GM12872 (cell line): ENCODE data around the gene TLE5.

Experiments used
- TF ChIP-seq, protein P1 (sequence below): IDR thresholded peaks from 3 replicates; pipeline ENCODE4 v1.5.1; 2011; ENCODE audit warnings: low read depth, mild to moderate bottlenecking, low read length, moderate library complexity; ENCODE audit not compliant: insufficient read depth

Gene TLE5

GRCh38 chr19:3079578-3079977, 17.3 kb upstream of the TLE5 start:
- TF ChIP-seq, protein P1, sequence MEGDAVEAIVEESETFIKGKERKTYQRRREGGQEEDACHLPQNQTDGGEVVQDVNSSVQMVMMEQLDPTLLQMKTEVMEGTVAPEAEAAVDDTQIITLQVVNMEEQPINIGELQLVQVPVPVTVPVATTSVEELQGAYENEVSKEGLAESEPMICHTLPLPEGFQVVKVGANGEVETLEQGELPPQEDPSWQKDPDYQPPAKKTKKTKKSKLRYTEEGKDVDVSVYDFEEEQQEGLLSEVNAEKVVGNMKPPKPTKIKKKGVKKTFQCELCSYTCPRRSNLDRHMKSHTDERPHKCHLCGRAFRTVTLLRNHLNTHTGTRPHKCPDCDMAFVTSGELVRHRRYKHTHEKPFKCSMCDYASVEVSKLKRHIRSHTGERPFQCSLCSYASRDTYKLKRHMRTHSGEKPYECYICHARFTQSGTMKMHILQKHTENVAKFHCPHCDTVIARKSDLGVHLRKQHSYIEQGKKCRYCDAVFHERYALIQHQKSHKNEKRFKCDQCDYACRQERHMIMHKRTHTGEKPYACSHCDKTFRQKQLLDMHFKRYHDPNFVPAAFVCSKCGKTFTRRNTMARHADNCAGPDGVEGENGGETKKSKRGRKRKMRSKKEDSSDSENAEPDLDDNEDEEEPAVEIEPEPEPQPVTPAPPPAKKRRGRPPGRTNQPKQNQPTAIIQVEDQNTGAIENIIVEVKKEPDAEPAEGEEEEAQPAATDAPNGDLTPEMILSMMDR, result no peak

DNA sequence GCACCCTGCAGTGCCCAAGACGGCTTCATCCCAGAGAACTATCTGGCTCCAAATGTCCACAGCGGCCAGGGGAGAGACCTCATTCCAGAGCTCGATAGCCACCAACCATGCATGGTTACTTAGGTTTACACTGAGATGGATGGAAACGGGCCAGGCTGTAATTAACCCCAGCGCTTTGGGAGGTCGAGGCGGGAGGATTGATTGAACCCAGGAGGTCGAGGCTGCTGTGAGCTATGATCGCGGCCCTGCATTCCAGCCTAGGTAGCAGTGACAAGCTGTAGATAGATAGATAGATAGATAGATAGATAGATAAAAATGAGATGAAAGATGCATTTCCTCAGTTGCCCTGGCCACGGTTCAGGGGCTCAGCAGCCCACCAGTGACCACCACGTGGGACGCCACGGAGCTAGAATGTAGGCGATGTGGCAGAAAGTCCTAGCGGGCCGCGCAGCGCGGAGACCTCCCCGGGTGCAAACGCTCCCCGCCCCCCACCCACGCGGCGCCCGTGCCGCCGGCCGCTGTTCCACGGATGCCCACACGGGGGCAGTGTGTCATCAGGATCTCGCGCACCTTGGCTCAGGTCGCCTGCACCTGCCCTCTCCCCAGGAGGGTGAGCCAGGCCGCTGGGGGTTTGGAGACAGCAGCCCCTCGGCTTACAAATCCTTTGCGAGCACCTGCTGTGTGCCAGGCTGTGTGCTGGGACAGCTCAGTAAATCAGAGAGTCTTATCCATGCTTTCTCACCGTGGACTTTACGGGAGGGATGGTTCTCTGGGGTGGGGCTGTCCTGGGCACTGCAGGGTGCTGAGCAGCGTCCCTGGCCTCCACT, 13.5 kb upstream of the TLE5 start:
- TF ChIP-seq, protein P1, result peak; percentile 96

DNA sequence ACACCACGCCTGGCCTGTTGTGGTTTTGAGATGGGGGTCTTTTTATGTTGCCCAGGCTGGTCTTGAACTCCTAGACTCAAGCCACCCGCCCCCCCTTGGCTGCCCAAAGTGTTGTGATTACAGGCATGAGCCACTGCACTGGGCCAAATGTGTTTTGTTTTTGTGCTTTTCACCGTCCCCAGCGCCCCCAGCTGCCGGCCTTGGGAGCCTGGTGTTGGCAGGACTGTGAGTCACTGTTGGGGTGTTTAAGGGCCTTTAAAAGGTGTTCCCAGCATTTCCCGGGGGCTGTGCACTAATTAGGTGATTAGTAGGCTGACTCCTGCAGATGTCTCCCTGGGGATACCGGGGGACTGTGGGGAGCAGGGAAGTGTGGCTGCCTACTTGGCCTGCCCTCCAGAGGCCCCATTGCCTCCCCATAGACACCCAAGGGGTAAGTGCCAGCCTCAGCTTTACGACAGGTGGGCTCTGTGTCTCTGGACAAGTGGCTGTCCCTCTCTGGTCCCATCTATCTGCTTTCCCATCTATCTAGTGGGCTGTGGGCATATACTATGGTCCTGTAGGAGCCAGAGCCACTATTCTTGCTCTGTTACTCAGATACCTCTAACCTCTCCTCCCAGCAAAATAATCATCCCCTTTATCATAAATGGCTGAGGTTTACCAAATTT, 11.8 kb upstream of the TLE5 start:
- TF ChIP-seq, protein P1, result no peak; the same call in 2 of the 3 replicates

DNA sequence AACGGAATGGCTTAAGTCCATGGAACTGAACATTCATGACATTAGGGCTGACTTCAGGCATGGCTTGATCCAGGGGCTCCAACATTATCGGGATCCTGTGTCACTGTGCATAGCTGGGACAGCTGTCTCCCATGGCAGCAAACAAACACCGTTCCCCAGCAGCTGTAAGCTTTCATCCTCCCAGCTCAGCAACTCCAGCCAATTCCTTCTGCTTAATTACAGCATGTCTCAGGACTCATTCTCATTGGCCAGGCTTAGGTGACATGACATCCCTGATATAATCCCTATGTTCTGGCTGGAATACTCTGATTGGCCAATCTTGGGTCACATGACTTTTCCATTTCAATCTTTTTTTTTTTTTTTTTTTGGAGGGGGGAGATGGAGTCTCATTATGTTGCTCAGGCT, 10.9 kb upstream of the TLE5 start:
- TF ChIP-seq, protein P1, result no peak

DNA sequence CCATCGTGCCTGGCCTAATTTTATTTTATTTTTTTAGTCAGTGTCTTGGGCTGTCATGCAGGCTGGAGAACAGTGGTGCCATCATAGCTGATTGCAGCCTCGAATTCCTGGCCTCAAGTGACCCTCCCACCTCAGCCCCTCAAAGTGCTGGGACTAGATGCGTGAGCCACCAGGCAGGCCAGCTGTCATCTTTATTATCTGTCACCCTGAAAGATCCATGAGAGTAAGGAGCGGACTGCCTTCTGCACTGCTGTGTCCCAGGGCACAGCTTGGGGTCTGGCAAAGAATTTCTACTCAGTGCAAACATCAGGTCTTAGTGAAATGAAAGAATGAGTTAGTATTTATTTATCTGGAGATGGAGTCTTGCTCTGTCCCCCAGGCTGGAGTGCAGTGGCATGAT, 9.5 kb upstream of the TLE5 start:
- TF ChIP-seq, protein P1, result no peak

- TF ChIP-seq, protein P1, result no peak
Measured at GRCh38 chr19:3068071-3068470, 5.8 kb upstream of the TLE5 start.

- TF ChIP-seq, protein P1, result no peak
Measured at GRCh38 chr19:3067563-3067962, 5.3 kb upstream of the TLE5 start.
